BE2C (cell line): ENCODE data around the gene NEMF.
"Not testable (repeated sequence)": the region's sequence is repeated elsewhere in the genome, so short reads cannot be mapped to it uniquely, and the experiment has no call there.

Source experiments
- DNase-seq: peaks from one replicate; pipeline ENCODE4 v3.0.0-alpha.2; 2020
- H3K27me3 ChIP-seq: fragments of 250-450 bp; sonication (Bioruptor Pico); 2 replicates; pipeline ENCODE4 v1.5.1; 2020; ENCODE audit warnings: mild to moderate bottlenecking
- H3K36me3 ChIP-seq: fragments of 250-450 bp; sonication (Bioruptor Pico); 2 replicates; pipeline ENCODE4 v1.5.1; 2020; ENCODE audit warnings: mild to moderate bottlenecking
- H3K4me1 ChIP-seq: fragments of 250-450 bp; sonication (Bioruptor Pico); 2 replicates; pipeline ENCODE4 v1.5.1; 2020
- H3K4me3 ChIP-seq: 2 replicates; pipeline ENCODE4 v1.5.1; 2011; ENCODE audit warnings: low read depth, low read length
- H3K9me3 ChIP-seq: fragments of 250-450 bp; sonication (Bioruptor Pico); 2 replicates; pipeline ENCODE4 v1.5.1; 2020
- TF ChIP-seq, protein P1 (sequence below): IDR thresholded peaks from 2 replicates; pipeline ENCODE4 v1.5.1; 2012; ENCODE audit warnings: mild to moderate bottlenecking, low read depth, low read length

The NEMF gene

DNA sequence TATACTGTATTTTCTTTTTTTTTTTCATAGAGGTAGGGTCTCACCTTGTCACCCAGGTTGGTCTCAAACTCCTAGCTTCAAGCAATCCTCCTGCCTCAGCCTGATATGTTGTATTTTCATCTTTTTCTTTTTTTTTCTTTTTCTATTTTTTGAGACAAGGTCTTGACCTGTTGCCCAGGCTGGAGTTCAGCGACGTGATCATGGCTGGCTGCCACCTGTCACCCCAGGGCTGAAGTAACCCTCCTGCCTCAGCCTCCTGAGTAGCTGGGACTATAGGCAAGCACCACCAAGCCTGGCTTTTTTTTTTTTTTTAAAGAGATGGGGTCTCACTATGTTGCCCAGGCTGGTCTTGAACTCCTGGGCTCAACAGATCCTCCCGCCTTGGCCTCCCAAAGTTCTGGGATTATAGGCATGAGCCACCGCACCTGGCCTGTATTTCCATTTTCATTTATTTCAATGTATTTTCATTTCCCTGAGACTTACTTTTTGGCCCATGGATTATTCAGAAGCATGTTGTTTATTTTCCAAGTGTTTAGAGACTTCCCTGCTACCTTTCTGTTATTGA, 24.1 kb upstream of the NEMF start:
- TF ChIP-seq, protein P1, sequence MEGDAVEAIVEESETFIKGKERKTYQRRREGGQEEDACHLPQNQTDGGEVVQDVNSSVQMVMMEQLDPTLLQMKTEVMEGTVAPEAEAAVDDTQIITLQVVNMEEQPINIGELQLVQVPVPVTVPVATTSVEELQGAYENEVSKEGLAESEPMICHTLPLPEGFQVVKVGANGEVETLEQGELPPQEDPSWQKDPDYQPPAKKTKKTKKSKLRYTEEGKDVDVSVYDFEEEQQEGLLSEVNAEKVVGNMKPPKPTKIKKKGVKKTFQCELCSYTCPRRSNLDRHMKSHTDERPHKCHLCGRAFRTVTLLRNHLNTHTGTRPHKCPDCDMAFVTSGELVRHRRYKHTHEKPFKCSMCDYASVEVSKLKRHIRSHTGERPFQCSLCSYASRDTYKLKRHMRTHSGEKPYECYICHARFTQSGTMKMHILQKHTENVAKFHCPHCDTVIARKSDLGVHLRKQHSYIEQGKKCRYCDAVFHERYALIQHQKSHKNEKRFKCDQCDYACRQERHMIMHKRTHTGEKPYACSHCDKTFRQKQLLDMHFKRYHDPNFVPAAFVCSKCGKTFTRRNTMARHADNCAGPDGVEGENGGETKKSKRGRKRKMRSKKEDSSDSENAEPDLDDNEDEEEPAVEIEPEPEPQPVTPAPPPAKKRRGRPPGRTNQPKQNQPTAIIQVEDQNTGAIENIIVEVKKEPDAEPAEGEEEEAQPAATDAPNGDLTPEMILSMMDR, result no peak
- Histone ChIP-seq H3K4me1 (no peaks in the 10 kb centered on the region), H3K27me3 (no peaks in the 10 kb centered on the region), H3K4me3 (no peak overlapping the region), H3K36me3 (no peaks in the 10 kb centered on the region), H3K9me3 (no peaks in the 10 kb centered on the region)
- DNase-seq, result no peak

DNA sequence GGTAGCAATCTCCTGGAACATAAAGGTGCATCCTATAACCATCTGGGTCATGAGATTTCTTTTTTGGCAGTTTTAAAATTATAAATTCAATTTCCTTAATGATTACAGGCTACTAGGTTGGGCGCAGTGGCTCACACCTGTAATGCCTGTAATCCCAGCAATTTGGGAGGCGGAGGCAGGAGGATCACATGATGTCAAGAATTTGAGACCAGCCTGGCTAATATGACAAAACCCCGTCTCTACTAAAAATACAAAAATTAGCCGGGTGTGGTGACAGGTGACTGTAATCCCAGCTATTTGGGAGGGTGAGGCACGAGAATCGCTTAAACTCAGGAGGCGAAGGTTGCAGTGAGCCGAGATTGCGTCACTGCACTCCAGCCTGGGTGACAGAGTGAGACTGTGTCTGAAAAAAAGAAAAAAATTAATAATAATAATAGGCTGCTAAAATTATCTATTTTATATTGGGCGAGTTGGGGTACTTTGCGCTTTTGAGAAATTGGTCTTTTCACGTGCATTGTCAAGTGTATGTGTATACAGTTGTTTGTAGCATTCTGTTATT, 23.1 kb upstream of the NEMF start:
- Histone ChIP-seq H3K27me3 (no peaks in the 10 kb centered on the region), H3K9me3 (no peaks in the 10 kb centered on the region), H3K4me3 (no peak overlapping the region), H3K4me1 (no peaks in the 10 kb centered on the region), H3K36me3 (no peaks in the 10 kb centered on the region)
- no peak for DNase-seq
- TF ChIP-seq, protein P1, result no peak

DNA sequence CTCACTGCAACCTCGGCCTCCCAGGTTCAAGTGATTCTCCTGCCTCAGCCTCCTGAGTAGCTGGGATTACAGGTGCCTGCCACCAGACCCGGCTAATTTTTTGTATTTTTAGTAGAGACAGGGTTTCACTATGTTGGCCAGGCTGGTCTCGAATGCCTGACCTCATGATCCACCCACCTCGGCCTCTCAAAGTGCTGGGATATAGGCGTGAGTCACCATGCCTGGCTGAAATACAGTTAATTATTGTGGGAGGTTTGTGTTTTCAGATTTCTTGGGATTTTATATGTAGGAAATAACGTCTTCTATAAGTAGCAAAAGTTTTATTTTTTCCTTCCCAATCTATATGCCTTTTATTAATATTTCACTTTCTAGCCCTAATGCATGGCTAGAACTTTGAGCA, 21.0 kb upstream of the NEMF start:
- not testable (repeated sequence) for H3K9me3 ChIP-seq, DNase-seq, H3K27me3 ChIP-seq, H3K4me3 ChIP-seq, H3K36me3 ChIP-seq, H3K4me1 ChIP-seq

DNA sequence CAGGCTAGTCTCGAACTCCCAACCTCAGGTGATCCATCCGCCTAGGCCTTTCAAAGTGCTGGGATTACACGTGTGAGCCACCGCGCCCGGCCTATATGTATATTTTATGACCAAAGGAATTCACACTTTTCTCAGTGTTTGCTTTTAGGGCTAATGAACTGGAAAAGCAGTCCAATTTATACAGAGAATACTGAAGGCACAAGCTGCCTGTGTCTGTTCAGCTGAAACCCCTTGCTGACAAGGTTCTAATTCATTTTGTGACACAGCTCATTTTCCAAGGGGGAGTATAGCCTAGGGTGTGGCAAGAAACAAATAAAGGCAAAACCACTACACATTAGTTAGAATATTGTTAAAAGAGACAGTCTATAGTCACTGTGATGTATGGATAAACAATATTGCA, 18.3 kb upstream of the NEMF start:
- Histone ChIP-seq H3K9me3 (no peaks in the 10 kb centered on the region), H3K4me3 (no peak overlapping the region), H3K4me1 (peaks cover 4% of the 10 kb centered on the region; the same call in 1 of the 2 replicates), H3K36me3 (no peaks in the 10 kb centered on the region), H3K27me3 (no peaks in the 10 kb centered on the region)
- TF ChIP-seq, protein P1, result no peak
- no peak for DNase-seq

DNA sequence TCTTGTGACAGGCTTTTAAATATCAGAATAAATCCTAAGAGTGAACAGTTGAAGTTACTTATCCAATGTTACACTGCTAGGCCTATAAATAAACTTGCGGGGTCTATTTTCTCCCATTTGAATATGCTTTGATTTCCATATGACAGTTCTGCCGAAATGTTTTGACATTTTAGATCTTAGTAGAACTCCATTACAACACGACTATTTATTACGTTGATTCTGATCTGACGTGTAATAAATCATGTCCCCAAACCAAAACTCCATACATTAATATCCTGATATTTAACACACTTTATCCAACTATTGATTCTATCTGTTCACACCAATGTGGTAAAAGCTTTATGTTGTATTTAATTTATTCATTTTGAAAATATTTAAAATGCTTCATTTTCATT, 16.1 kb upstream of the NEMF start:
- no peaks in the 10 kb centered on the region for H3K9me3 ChIP-seq
- H3K27me3 ChIP-seq, result no peaks in the 10 kb centered on the region
- TF ChIP-seq, protein P1, result no peak
- no peaks in the 10 kb centered on the region for H3K36me3 ChIP-seq
- DNase-seq, result no peak
- H3K4me1 ChIP-seq, result peaks cover 4% of the 10 kb centered on the region; the same call in 1 of the 2 replicates
- peak overlapping the region; percentile 53 for H3K4me3 ChIP-seq

DNA sequence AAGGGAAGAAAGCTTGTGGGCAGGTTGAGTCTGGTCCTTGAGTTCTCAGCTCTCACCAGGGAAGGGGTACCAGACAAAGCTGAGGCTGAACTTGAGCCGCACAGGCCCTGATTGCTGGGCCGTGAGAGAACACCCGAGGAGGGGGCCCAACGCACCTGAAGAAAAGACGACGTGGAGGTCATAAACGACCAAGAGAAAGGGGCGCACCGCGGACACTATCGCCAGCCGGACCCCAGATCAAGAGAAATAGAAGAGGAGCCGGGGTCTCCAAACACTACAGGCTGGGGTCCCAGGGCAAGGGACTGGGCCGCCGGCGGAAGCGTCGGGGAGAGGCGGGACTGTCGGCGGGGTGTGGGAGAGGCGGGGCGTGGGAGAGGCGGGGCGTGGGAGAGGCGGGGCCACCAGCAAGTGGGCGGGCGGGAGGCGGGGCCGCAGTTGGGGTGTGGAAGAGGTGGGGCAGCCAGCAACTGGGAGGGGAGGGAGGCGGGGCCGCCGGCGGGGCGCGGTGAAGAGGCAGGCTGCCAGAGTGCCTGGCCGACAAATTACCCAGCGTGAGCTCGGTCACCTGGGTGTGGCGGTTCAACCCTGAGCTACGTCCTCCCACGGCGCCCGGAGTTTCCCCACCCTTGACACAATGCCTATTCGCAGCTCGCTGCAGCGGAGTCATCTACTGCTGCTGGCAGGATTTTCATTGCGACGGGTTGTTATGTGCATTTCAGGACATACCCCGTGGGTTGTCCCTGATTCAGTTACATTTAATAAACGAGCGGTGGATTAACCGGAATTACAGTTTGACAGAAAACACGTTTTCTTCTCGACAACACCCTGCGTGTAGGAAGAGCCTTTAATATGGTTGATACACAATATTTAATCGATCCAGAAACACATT, 15.5 kb upstream of the NEMF start:
- Histone ChIP-seq H3K4me3 (peak overlapping the region; percentile 70), H3K9me3 (no peaks in the 10 kb centered on the region), H3K36me3 (no peaks in the 10 kb centered on the region), H3K4me1 (peaks cover 4% of the 10 kb centered on the region; the same call in 1 of the 2 replicates), H3K27me3 (no peaks in the 10 kb centered on the region)
- TF ChIP-seq, protein P1, result no peak
- DNase-seq, result peak; percentile 99
